CD4-positive, CD25-positive, alpha-beta regulatory T cell (primary cell): ENCODE measurements around the gene ATP5PF. TPM values are rescaled to one million over a fixed set of nuclear protein-coding genes. Genes with fewer than 3 reads are reported as not detected.
"Not testable (repeated sequence)": the region's sequence is repeated elsewhere in the genome, so short reads cannot be mapped to it uniquely, and the experiment has no call there.

Source experiments
- ATAC-seq, 2 donors: fragments of 150-1000 bp; cut with Tn5 transposase; one replicate each; pipeline ENCODE4 v1.10.0; 2021; ENCODE audit warnings: low read depth in 2 of 2, moderate number of reproducible peaks in 2 of 2, moderate library complexity in 1 of 2
- DNase-seq, 3 donors: peaks; one replicate each; pipeline versions ENCODE4 v3.0.0 to v3.0.0-alpha.2; 2012 to 2022; ENCODE audit warnings: mixed read lengths in 1 of 3
- H3K27ac ChIP-seq: one replicate; pipeline ENCODE4 v1.7.0; 2013; ENCODE audit warnings: mild to moderate bottlenecking, low read length; ENCODE audit not compliant: insufficient read depth, poor library complexity, severe bottlenecking
- H3K27me3 ChIP-seq: one replicate; pipeline ENCODE4 v1.7.0; 2013; ENCODE audit warnings: low read length; ENCODE audit not compliant: control insufficient read depth, insufficient read depth
- H3K36me3 ChIP-seq: one replicate; pipeline ENCODE4 v1.7.0; 2013; ENCODE audit warnings: mild to moderate bottlenecking, low read length, moderate library complexity; ENCODE audit not compliant: control insufficient read depth, insufficient read depth
- H3K4me1 ChIP-seq: 2 replicates; pipeline ENCODE4 v1.7.0; 2013; ENCODE audit warnings: mild to moderate bottlenecking, low read length; ENCODE audit not compliant: insufficient read depth, control insufficient read depth, poor library complexity, severe bottlenecking
- H3K4me3 ChIP-seq: one replicate; pipeline ENCODE4 v1.7.0; 2013; ENCODE audit warnings: low read depth, mild to moderate bottlenecking, low read length, moderate library complexity
- H3K9me3 ChIP-seq, 2 experiments: 1 replicate in 1 of 2; 2 replicates in 1 of 2; pipeline ENCODE4 v1.7.0; 2013; ENCODE audit warnings: low read length in 2 of 2, mild to moderate bottlenecking in 1 of 2, moderate library complexity in 1 of 2; ENCODE audit not compliant: control insufficient read depth in 2 of 2
- H3K27ac Mint-ChIP-seq, 3 donors: one replicate each; pipeline ENCODE4 v1.8.0; 2020 to 2022; ENCODE audit warnings: mild to moderate bottlenecking in 3 of 3, mixed read lengths in 3 of 3, moderate library complexity in 2 of 3
- H3K27me3 Mint-ChIP-seq: one replicate; pipeline ENCODE4 v1.8.0; 2022; ENCODE audit warnings: mild to moderate bottlenecking, mixed read lengths
- H3K36me3 Mint-ChIP-seq: one replicate; pipeline ENCODE4 v1.8.0; 2020; ENCODE audit warnings: mixed read lengths
- H3K4me1 Mint-ChIP-seq, 4 donors: one replicate each; pipeline ENCODE4 v1.8.0; 2020 to 2022; ENCODE audit warnings: mixed read lengths in 4 of 4, mild to moderate bottlenecking in 1 of 4
- H3K4me3 Mint-ChIP-seq, 4 donors: one replicate each; pipeline ENCODE4 v1.8.0; 2020 to 2022; ENCODE audit warnings: mild to moderate bottlenecking in 4 of 4, mixed read lengths in 4 of 4, moderate library complexity in 3 of 4
- H3K9me3 Mint-ChIP-seq, 7 donors: one replicate each; pipeline ENCODE4 v1.8.0; 2020 to 2022; ENCODE audit warnings: mixed read lengths in 7 of 7, mild to moderate bottlenecking in 3 of 7, moderate library complexity in 2 of 7
- polyA plus RNA-seq, 4 donors: library from polyadenylated mRNA; unstranded; fragments of 300-500 nt; fragmentation: Illumina TruSeq; gene quantifications; one replicate each; pipeline ENCODE4 v1.2.3, GENCODE V29; 2021
- total RNA-seq: library from RNA; stranded (reverse); gene quantifications from one replicate; pipeline ENCODE4 v1.2.3, GENCODE V29; 2022

ATP5PF gene
- total and polyA plus RNA-seq, 5 donors from 2014 or later, result 36.1 to 375 (median 330) TPM

DNA sequence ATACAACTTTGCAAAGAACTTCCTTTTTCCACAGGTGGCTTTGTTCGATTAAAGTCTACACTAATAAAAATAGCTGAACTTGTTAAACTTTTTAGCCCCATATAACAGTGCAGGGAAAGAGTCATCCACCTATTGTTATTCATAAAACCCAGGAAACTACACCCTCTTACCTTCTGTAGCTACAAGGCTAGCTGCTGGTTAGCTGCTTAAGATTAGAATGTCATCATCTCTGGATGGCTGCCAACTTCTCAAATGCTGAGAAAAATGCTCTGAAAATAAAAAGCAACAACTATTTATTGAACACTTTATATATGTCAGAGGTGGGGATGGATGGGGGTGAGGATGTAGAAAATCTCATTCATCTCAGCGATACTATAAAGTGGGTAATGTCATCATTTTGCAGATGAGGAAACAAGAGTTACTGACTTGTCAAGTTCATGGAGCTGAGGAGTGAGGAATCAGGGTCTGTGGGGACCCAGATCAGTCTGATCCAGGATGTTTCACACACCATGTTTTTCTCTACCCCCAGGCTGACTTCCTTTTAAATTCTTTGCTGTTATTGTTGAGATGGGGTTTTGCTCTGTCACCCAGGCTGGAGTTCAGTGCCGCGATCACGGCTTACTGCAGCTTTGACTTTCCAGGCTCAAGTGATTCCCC is 17.1 kb downstream of the ATP5PF start:
- Histone ChIP-seq H3K27me3 (no peaks in the 10 kb centered on the region), H3K9me3 (no peaks in the 10 kb centered on the region), H3K27ac (no peak overlapping the region), H3K4me1 (no peaks in the 10 kb centered on the region), H3K36me3 (peaks cover 11% of the 10 kb centered on the region), H3K4me3 (no peak overlapping the region)
- DNase-seq (no peak), ATAC-seq (no peak)
- Mint-ChIP-seq H3K4me1 (peaks cover 0 to 7% (median 2%) of the 10 kb centered on the region in 4 donors), H3K27ac (no peak overlapping the region), H3K36me3 (peaks cover 21% of the 10 kb centered on the region), H3K9me3 (no peaks in the 10 kb centered on the region), H3K4me3 (no peak overlapping the region), H3K27me3 (no peaks in the 10 kb centered on the region)

DNA sequence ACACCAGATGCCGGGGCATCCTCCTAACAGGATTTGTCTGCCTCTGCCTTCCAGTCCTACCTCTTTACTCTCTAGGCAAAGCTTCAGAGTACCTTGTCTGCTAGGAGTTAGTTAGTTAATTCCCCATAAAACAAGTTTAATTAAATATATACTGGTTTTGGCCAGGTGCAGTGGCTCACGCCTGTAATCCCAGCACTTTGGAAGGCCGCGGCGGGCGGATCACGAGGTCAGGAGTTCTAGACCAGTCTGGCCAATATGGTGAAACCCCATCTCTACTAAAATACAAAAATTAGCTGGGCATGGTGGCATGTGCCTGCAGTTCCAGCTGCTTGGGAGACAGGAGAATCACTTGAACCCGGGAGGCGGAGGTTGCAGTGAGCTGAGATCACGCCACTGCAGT is 20.6 kb downstream of the ATP5PF start:
- H3K4me1 Mint-ChIP-seq, H3K27me3 Mint-ChIP-seq, H3K27me3 ChIP-seq, H3K27ac ChIP-seq, H3K27ac Mint-ChIP-seq, H3K4me3 ChIP-seq, ATAC-seq, H3K4me1 ChIP-seq, H3K9me3 ChIP-seq, H3K36me3 ChIP-seq, H3K9me3 Mint-ChIP-seq, DNase-seq, H3K4me3 Mint-ChIP-seq: not testable (repeated sequence)
- peaks cover 10% of the 10 kb centered on the region for H3K36me3 Mint-ChIP-seq

DNA sequence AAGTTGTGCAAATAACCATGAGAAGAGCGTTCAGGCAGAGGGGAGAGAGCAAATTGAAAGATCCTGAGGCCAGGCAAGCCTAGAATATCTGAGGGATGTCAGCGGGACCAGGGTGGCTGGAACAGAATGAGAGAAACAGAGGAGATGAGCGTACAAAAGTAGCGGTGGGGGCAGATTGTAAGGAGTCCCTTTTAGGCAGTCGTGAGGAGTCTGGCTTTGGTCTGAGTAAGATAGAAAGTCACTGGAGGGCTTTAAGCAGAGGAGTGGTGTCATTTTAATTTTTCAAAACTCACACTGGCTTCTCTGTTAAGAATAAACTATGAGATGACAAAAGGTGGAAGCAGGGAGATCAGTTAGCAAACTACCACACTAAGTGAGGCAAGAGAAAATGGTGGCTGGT is 24.2 kb downstream of the ATP5PF start:
- DNase-seq, result no peak
- Histone ChIP-seq H3K4me3 (no peak overlapping the region), H3K9me3 (no peaks in the 10 kb centered on the region), H3K27me3 (no peaks in the 10 kb centered on the region), H3K27ac (no peak overlapping the region), H3K36me3 (no peaks in the 10 kb centered on the region), H3K4me1 (no peaks in the 10 kb centered on the region)
- Mint-ChIP-seq H3K4me1 (no peaks in the 10 kb centered on the region), H3K4me3 (peak overlapping the region in 1 of 4 donors; percentile 47), H3K27me3 (no peaks in the 10 kb centered on the region), H3K9me3 (no peaks in the 10 kb centered on the region), H3K27ac (no peak overlapping the region), H3K36me3 (no peaks in the 10 kb centered on the region)
- ATAC-seq, result no peak

DNA sequence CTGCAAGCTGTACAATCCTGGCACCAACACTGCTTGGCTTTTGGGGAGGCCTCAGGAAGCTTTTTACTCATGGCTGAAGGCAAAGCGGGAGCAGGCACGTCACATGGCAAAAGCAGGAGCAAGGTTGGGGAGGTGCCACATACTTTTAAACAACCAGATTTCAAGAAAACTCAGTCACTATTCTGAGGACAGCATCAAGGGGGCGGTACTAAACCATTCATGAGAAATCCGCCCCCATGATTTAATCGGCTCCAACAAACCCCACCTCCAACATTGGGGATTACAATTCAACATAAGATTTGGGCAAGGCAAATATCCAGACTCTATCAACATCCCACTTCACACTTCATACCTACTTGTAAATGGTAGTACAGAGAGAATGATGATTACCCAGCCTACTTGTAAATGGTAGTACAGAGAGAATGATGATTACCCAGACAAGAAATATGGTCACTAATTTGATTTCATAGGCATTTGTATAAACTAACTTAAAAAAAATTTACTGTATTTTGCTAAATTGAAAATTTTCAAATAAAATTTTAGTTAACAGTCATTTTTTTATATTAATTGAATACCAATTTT is 24.9 kb downstream of the ATP5PF start:
- H3K27ac ChIP-seq, result no peak overlapping the region
- no peaks in the 10 kb centered on the region for H3K36me3 ChIP-seq
- H3K9me3 ChIP-seq, result no peaks in the 10 kb centered on the region
- H3K4me1 Mint-ChIP-seq, result no peaks in the 10 kb centered on the region
- no peak overlapping the region for H3K4me3 ChIP-seq
- H3K36me3 Mint-ChIP-seq, result no peaks in the 10 kb centered on the region
- no peak overlapping the region for H3K27ac Mint-ChIP-seq
- H3K4me1 ChIP-seq, result no peaks in the 10 kb centered on the region
- H3K27me3 Mint-ChIP-seq, result no peaks in the 10 kb centered on the region
- ATAC-seq (no peak), DNase-seq (no peak)
- no peak overlapping the region for H3K4me3 Mint-ChIP-seq
- no peaks in the 10 kb centered on the region for H3K9me3 Mint-ChIP-seq
- no peaks in the 10 kb centered on the region for H3K27me3 ChIP-seq

DNA sequence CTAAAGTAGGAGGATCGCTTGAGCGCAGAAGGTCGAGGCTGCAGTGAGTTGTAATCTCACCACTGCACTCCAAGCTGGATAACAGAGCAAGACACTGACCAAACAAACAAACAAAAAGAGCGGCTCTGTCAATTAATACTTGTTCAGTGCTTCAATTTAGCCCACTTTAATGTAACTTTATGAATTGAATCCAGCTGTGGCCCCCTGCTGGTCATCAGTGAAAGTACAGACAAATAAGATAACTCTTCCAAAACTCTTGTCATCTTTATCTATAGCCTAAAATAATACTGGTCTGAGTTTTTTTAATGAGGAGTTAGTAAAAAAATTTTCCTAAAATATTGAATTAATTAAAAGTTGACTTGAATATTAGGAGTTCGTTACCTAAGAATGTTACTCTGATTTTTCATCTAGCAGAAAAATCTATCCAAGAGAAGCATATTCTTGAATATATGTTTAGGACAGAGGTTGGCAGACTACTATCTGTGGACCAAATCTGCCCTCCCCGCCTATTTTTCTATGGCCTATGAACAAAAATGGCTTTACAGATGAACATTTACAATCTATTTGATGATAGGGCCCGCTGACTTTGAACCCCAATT is 26.1 kb downstream of the ATP5PF start:
- H3K9me3 Mint-ChIP-seq, result no peaks in the 10 kb centered on the region
- ATAC-seq (no peak), DNase-seq (peak; percentile 27 to 68 (median 52))
- Histone ChIP-seq H3K4me3 (no peak overlapping the region), H3K4me1 (no peaks in the 10 kb centered on the region), H3K36me3 (no peaks in the 10 kb centered on the region), H3K27ac (no peak overlapping the region), H3K27me3 (no peaks in the 10 kb centered on the region), H3K9me3 (no peaks in the 10 kb centered on the region)
- no peak overlapping the region for H3K4me3 Mint-ChIP-seq
- H3K36me3 Mint-ChIP-seq, result no peaks in the 10 kb centered on the region
- H3K27ac Mint-ChIP-seq, result no peak overlapping the region
- no peaks in the 10 kb centered on the region for H3K4me1 Mint-ChIP-seq
- no peaks in the 10 kb centered on the region for H3K27me3 Mint-ChIP-seq

DNA sequence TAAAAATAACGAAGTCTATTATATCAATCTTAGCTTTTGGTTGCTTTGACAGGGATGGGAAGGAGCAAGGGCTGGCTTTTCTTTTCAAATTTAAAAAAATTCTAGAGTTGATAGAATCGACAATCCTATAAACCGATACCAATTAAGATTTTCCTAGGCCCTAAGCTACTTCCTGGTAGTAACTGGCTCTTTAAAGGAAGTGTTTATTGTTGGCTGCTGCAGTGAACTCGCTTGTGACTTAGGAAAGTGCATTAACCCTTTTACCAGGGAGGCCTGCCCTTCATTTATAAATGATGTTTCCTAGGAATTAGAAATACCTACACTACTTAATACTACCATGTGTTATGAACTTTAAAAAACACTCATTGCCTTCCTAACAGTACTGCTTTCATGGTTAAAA is 33.2 kb downstream of the ATP5PF start:
- Mint-ChIP-seq H3K4me3 (no peak overlapping the region), H3K4me1 (no peaks in the 10 kb centered on the region)

DNA sequence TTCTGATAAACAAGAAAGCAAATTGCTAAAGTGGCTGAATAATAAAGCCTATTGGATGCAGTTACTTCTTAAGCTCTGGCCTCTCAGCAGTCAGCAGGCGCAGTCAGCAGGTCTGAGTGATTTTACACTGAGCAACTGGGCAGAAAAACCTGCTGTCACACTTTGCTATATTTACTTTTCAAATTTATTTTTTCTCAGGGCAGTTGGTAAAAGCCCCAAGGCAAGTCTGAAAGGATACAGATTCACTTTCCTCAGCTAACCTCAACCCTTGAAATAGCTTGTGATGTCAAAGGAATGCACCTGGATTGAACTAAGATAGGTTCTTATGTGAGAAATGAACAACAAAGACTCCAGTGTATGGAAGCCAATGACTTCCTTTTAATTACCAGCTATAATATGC is 34.0 kb downstream of the ATP5PF start:
- Mint-ChIP-seq H3K4me3 (no peak overlapping the region), H3K9me3 (peaks cover 0 to 5% (median 0%) of the 10 kb centered on the region in 7 donors), H3K27me3 (no peaks in the 10 kb centered on the region), H3K27ac (no peak overlapping the region), H3K4me1 (no peaks in the 10 kb centered on the region), H3K36me3 (no peaks in the 10 kb centered on the region)
- Histone ChIP-seq H3K27ac (no peak overlapping the region), H3K4me3 (no peak overlapping the region), H3K4me1 (no peaks in the 10 kb centered on the region), H3K9me3 (no peaks in the 10 kb centered on the region), H3K36me3 (no peaks in the 10 kb centered on the region), H3K27me3 (no peaks in the 10 kb centered on the region)
- DNase-seq (no peak), ATAC-seq (no peak)

More for the DNA sequence above, 33.2 kb downstream of the ATP5PF start:
- Mint-ChIP-seq H3K9me3 (peaks cover 0 to 5% (median 0%) of the 10 kb centered on the region in 7 donors), H3K27ac (no peak overlapping the region), H3K27me3 (no peaks in the 10 kb centered on the region), H3K36me3 (no peaks in the 10 kb centered on the region)
- DNase-seq (no peak), ATAC-seq (no peak)
- no peaks in the 10 kb centered on the region for H3K27me3 ChIP-seq
- no peaks in the 10 kb centered on the region for H3K36me3 ChIP-seq
- H3K27ac ChIP-seq, result no peak overlapping the region
- H3K4me1 ChIP-seq, result no peaks in the 10 kb centered on the region
- no peaks in the 10 kb centered on the region for H3K9me3 ChIP-seq
- H3K4me3 ChIP-seq, result no peak overlapping the region

DNA sequence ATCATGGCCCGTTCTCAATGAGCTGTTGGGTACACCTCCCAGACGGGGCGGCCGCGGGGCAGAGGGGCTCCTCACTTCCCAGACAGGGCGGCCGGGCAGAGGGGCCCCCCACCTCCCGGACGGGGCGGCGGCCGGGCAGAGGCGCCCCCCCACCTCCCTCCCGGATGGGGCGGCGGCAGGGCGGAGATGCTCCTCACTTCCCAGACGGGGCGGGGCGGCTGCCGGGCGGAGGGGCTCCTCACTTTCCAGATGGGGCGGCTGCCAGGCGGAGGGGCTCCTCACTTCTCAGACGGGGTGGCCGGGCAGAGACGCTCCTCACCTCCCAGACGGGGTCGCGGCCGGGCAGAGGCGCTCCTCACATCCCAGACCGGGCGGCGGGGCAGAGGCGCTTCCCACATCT is 39.2 kb downstream of the ATP5PF start:
- not testable (repeated sequence) for H3K27ac Mint-ChIP-seq, H3K36me3 ChIP-seq, H3K4me3 ChIP-seq, H3K9me3 Mint-ChIP-seq, H3K4me1 Mint-ChIP-seq, H3K9me3 ChIP-seq, H3K36me3 Mint-ChIP-seq, H3K27me3 ChIP-seq, H3K4me3 Mint-ChIP-seq, H3K27ac ChIP-seq, H3K4me1 ChIP-seq, DNase-seq, H3K27me3 Mint-ChIP-seq, ATAC-seq
